Ishikawa (cell line): Measurements from ENCODE around the gene SAT1.

Source experiments
- CEBPB ChIP-seq: IDR thresholded peaks from 2 replicates; pipeline ENCODE4 v1.6.1; 2012
- CREB1 ChIP-seq: IDR thresholded peaks from 2 replicates; pipeline ENCODE4 v1.6.1; 2012; ENCODE audit warnings: low read depth
- EGR1 ChIP-seq: IDR thresholded peaks from 2 replicates; pipeline ENCODE4 v1.6.1; 2012
- EP300 ChIP-seq: IDR thresholded peaks from 2 replicates; pipeline ENCODE4 v1.6.1; 2012; ENCODE audit warnings: borderline replicate concordance
- FOXM1 ChIP-seq: IDR thresholded peaks from 2 replicates; pipeline ENCODE4 v1.6.1; 2012; ENCODE audit warnings: low read depth, borderline replicate concordance
- MAX ChIP-seq: IDR thresholded peaks from 2 replicates; pipeline ENCODE4 v1.6.1; 2012
- NFIC ChIP-seq: IDR thresholded peaks from 2 replicates; pipeline ENCODE4 v1.6.1; 2012
- RAD21 ChIP-seq: IDR thresholded peaks from 2 replicates; pipeline ENCODE4 v1.6.1; 2012; ENCODE audit warnings: low read depth
- REST ChIP-seq: IDR thresholded peaks from 2 replicates; pipeline ENCODE4 v1.6.1; 2012; ENCODE audit warnings: low read depth, mild to moderate bottlenecking
- TAF1 ChIP-seq: IDR thresholded peaks from 2 replicates; pipeline ENCODE4 v1.6.1; 2012; ENCODE audit warnings: low read depth, mild to moderate bottlenecking
- TEAD4 ChIP-seq: IDR thresholded peaks from 2 replicates; pipeline ENCODE4 v1.6.1; 2012
- USF1 ChIP-seq: IDR thresholded peaks from 2 replicates; pipeline ENCODE4 v1.6.1; 2012
- YY1 ChIP-seq: IDR thresholded peaks from 2 replicates; pipeline ENCODE4 v1.6.1; 2012; ENCODE audit warnings: low read depth
- ZBTB7A ChIP-seq: IDR thresholded peaks from 2 replicates; pipeline ENCODE4 v1.6.1; 2012; ENCODE audit warnings: low read depth

GRCh38 chrX:23792861-23793553 is 10.0 kb downstream of the SAT1 start:
- TF ChIP-seq YY1 (no peak), REST (no peak), USF1 (no peak), EP300 (no peak), TEAD4 (no peak), EGR1 (no peak), CEBPB (no peak), RAD21 (no peak), TAF1 (no peak), FOXM1 (no peak), MAX (no peak), CREB1 (no peak), NFIC (no peak), ZBTB7A (no peak)
